GM12892 (cell line): Measurements from ENCODE around the gene CPED1. TPM values are rescaled to one million over a fixed set of nuclear protein-coding genes. Genes with fewer than 3 reads are reported as not detected.

Experiments
- DNase-seq: peaks from one replicate; pipeline ENCODE4 v3.0.0; 2011; ENCODE audit not compliant: insufficient read length
- FAIRE-seq: peaks from 2 replicates; lab custom pipeline; 2011; peaks lifted over from hg19 to GRCh38; lab: Jason Lieb, UNC
- POLR2A ChIP-seq: IDR thresholded peaks from 2 replicates; pipeline ENCODE4 v1.6.1; 2011; ENCODE audit warnings: low read depth, low read length, control low read depth
- POLR2AphosphoS5 ChIP-seq: IDR thresholded peaks from 2 replicates; pipeline ENCODE4 v1.6.1; 2011; ENCODE audit warnings: low read depth, low read length, control low read depth
- TAF1 ChIP-seq: IDR thresholded peaks from 2 replicates; pipeline ENCODE4 v1.6.1; 2011; ENCODE audit warnings: low read depth, mild to moderate bottlenecking, control low read depth, low read length, borderline replicate concordance
- polyA plus RNA-seq: library from polyadenylated mRNA; unstranded; fragments of >200 nt; gene quantifications from one replicate; pipeline ENCODE4 v1.2.1, GENCODE V29; 2012; ENCODE audit warnings: missing spikeins, inconsistent platforms; ENCODE audit not compliant: missing spikeins

The CPED1 gene
- polyA plus RNA-seq: 0.53 TPM

GRCh38 chr7:120988591-120989256, at the start of gene CPED1:
Gene CPED1, plus strand, starts transcription at chr7:120988711. Its CDS starts 911 bp downstream, at chr7:120989622.
- TF ChIP-seq TAF1: no peak
- TF ChIP-seq POLR2AphosphoS5: no peak
- TF ChIP-seq POLR2A: no peak
- FAIRE-seq: peak; percentile 77
- peak; percentile 23 for DNase-seq

GRCh38 chr7:120939345-120939744, 49.2 kb upstream of the CPED1 start:
- DNase-seq (no peak), FAIRE-seq (no peak)
- TF ChIP-seq TAF1 (no peak), POLR2A (no peak), POLR2AphosphoS5 (no peak)

- FAIRE-seq (peak; percentile 14), DNase-seq (no peak)
- TF ChIP-seq POLR2AphosphoS5: no peak
- no peak for TF ChIP-seq TAF1
- TF ChIP-seq POLR2A: no peak
Observed at GRCh38 chr7:120941064-120941463, 47.4 kb upstream of the CPED1 start.

GRCh38 chr7:120941856-120942255, 46.7 kb upstream of the CPED1 start:
- FAIRE-seq: no peak
- DNase-seq: no peak
- no peak for TF ChIP-seq POLR2AphosphoS5
- TF ChIP-seq POLR2A: no peak
- no peak for TF ChIP-seq TAF1

GRCh38 chr7:120942861-120943260, 45.6 kb upstream of the CPED1 start:
- DNase-seq: no peak
- FAIRE-seq: no peak
- no peak for TF ChIP-seq POLR2A

- DNase-seq: no peak
- TF ChIP-seq POLR2A (no peak), POLR2AphosphoS5 (no peak), TAF1 (no peak)
- no peak for FAIRE-seq
Observed at GRCh38 chr7:120944826-120945562, 43.5 kb upstream of the CPED1 start.

- FAIRE-seq (no peak), DNase-seq (no peak)
- TF ChIP-seq POLR2AphosphoS5 (no peak), TAF1 (no peak), POLR2A (no peak)
Observed at GRCh38 chr7:120947980-120948379, 40.5 kb upstream of the CPED1 start.

- FAIRE-seq: no peak
- TF ChIP-seq POLR2A (no peak), POLR2AphosphoS5 (no peak), TAF1 (no peak)
- no peak for DNase-seq
Observed at GRCh38 chr7:120949393-120949911, 39.1 kb upstream of the CPED1 start.

GRCh38 chr7:120949998-120950538, 38.4 kb upstream of the CPED1 start:
- no peak for DNase-seq
- FAIRE-seq: no peak
- TF ChIP-seq TAF1 (no peak), POLR2A (no peak), POLR2AphosphoS5 (no peak)

- peak; percentile 95 for FAIRE-seq
- TF ChIP-seq POLR2AphosphoS5 (peak; percentile 80), POLR2A (peak; percentile 80), TAF1 (peak; percentile 37; the same call in 1 of the 2 replicates)
- peak; percentile 41 for DNase-seq
Observed at GRCh38 chr7:120950539-120951308, 37.8 kb upstream of the CPED1 start, which contains the start of gene ING3. Gene ING3, plus strand, starts transcription at chr7:120950777. Its CDS starts 120 bp downstream, at chr7:120950897.

- DNase-seq: no peak
- FAIRE-seq: no peak
- TF ChIP-seq POLR2AphosphoS5 (no peak), TAF1 (no peak), POLR2A (no peak)
Observed at GRCh38 chr7:120951309-120951699, 37.2 kb upstream of the CPED1 start.
